Fibroblast of mammary gland (primary cell): ENCODE measurements around the gene TNFSF13B.
A peak's percentile ranks its signal among the peaks of the same experiment; 100 is the strongest.

Source experiments
- DNase-seq: peaks from one replicate; pipeline ENCODE4 v3.0.0-alpha.2; 2010; ENCODE audit warnings: low read depth
- H3K4me3 ChIP-seq: 2 replicates; pipeline ENCODE4 v1.5.1; 2011; ENCODE audit warnings: low read depth, mild to moderate bottlenecking, low read length, moderate library complexity; ENCODE audit not compliant: control insufficient read depth
- TF ChIP-seq, protein P1 (sequence below): conservative IDR thresholded peaks from 2 replicates; pipeline ENCODE4 v1.5.1; 2011; ENCODE audit warnings: low read depth, low read length, inconsistent platforms; ENCODE audit not compliant: control insufficient read depth, insufficient read depth

TNFSF13B gene

GRCh38 chr13:108342369-108343289 lies 73.1 kb downstream of the TNFSF13B start:
- TF ChIP-seq, protein P1, sequence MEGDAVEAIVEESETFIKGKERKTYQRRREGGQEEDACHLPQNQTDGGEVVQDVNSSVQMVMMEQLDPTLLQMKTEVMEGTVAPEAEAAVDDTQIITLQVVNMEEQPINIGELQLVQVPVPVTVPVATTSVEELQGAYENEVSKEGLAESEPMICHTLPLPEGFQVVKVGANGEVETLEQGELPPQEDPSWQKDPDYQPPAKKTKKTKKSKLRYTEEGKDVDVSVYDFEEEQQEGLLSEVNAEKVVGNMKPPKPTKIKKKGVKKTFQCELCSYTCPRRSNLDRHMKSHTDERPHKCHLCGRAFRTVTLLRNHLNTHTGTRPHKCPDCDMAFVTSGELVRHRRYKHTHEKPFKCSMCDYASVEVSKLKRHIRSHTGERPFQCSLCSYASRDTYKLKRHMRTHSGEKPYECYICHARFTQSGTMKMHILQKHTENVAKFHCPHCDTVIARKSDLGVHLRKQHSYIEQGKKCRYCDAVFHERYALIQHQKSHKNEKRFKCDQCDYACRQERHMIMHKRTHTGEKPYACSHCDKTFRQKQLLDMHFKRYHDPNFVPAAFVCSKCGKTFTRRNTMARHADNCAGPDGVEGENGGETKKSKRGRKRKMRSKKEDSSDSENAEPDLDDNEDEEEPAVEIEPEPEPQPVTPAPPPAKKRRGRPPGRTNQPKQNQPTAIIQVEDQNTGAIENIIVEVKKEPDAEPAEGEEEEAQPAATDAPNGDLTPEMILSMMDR, result peak; percentile 63
- DNase-seq, result peak; percentile 50
- no peak overlapping the region for H3K4me3 ChIP-seq

- H3K4me3 ChIP-seq, result no peak overlapping the region
- TF ChIP-seq, protein P1, result no peak
- DNase-seq, result no peak
Measured at GRCh38 chr13:108345016-108345415, 75.5 kb downstream of the TNFSF13B start.

DNA sequence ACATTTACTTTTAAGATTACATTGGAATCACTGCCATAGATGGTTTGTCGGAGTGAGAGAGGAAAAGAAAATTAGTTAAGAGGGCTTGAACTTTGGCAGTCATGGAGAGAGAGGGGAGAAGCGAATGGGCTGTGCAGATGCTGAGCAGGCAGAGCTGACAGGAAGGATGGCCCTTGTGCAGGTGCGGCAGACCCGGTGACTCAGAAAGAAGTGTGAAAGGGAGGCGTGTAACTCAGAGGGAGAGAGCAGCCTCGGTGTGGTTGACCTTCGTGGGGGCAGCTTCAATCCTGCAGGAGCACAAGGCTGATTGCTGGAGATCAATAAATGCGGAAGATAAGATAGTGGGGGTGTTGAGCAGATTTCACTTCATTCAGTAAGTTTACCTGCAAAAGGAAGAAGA lies 76.9 kb downstream of the TNFSF13B start:
- no peak overlapping the region for H3K4me3 ChIP-seq
- no peak for DNase-seq
- TF ChIP-seq, protein P1, result no peak

DNA sequence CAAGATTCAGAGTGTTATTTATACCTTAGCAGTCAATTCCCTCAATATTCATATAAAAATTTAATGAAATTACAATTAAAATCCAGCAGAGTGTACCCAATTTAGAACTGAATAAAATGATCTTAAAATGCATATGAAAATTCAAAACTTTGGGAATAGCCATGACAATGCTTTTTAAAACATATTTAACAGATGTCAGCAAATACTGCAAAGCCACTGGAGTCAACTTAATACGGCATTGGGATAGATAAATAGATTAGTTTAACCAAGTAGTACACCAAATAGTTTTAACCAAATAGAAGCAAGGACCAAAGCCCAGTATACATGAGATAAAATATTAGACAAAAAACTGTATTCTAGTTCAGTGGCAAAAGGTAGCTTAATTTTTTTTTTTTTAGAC lies 79.8 kb downstream of the TNFSF13B start:
- no peak overlapping the region for H3K4me3 ChIP-seq
- TF ChIP-seq, protein P1, result no peak
- no peak for DNase-seq

GRCh38 chr13:108350579-108350978 lies 81.1 kb downstream of the TNFSF13B start:
- TF ChIP-seq, protein P1, result no peak
- no peak for DNase-seq
- no peak overlapping the region for H3K4me3 ChIP-seq

GRCh38 chr13:108352599-108352998 lies 83.1 kb downstream of the TNFSF13B start:
- TF ChIP-seq, protein P1, result no peak
- DNase-seq, result peak; percentile 8
- H3K4me3 ChIP-seq, result no peak overlapping the region
